Thyroid gland (tissue), 4 donors: Measurements from ENCODE around the gene NOC4L. TPM values are rescaled to one million over a fixed set of nuclear protein-coding genes. Genes with fewer than 3 reads are reported as not detected.

Source experiments
- DNase-seq, 2 donors: peaks; one replicate each; pipeline ENCODE4 v3.0.0-alpha.2; 2019
- H3K27ac ChIP-seq, 3 donors: fragments of 200-600 bp; sonication (generic); 1 replicate in 2 of 3; 2 replicates in 1 of 3; pipeline ENCODE4 v1.5.1; 2016 to 2019; ENCODE audit warnings: mild to moderate bottlenecking in 1 of 3, moderate library complexity in 1 of 3
- H3K27me3 ChIP-seq: fragments of 200-600 bp; sonication (generic); one replicate; pipeline ENCODE4 v1.5.1; 2019
- H3K36me3 ChIP-seq, 2 donors: fragments of 200-600 bp; sonication (generic); one replicate each; pipeline ENCODE4 v1.5.1; 2016 to 2019
- H3K4me1 ChIP-seq, 2 donors: fragments of 200-600 bp; sonication (generic); one replicate each; pipeline ENCODE4 v1.5.1; 2017 to 2019
- H3K4me3 ChIP-seq, 3 donors: fragments of 200-600 bp; sonication (generic); replicated peaks in 1 of 3; 1 replicate in 2 of 3; 2 replicates in 1 of 3; pipeline ENCODE4 v1.5.1; 2016; ENCODE audit warnings: mild to moderate bottlenecking in 1 of 3
- H3K9me3 ChIP-seq: fragments of 200-600 bp; sonication (generic); one replicate; pipeline ENCODE4 v1.5.1; 2017
- POLR2A ChIP-seq, 2 donors: fragments of 450-650 bp; IDR thresholded peaks; one replicate each; pipeline ENCODE4 v1.6.1; 2017; ENCODE audit warnings: antibody characterized with exemption in 2 of 2, mild to moderate bottlenecking in 2 of 2, moderate library complexity in 1 of 2
- WGBS, 2 donors: methylation state at CpG; one replicate each; pipeline ENCODE4 v1.1.5; 2017; 5-methylcytosine and 5-hydroxymethylcytosine counted together
- intact Hi-C: fragments of 100-400 bp; cut with DNase I; formaldehyde crosslinking; loops from one replicate; pipeline ENCODE4 v1.15.1; 2023
- total RNA-seq, 4 donors: library from RNA; depleted of rRNA; stranded (reverse); fragments of >200 nt; gene quantifications; one replicate each; pipeline ENCODE4 v1.2.3, GENCODE V29; 2016
- TF ChIP-seq, protein P1 (sequence below), 6 experiments: fragments of 200-600 bp in 3 of 6; fragments of 450-650 bp in 3 of 6; sonication (generic) in 3 of 6; IDR thresholded peaks; one replicate each; pipeline ENCODE4 v1.5.1; 2016 to 2019; ENCODE audit warnings: antibody characterized with exemption in 6 of 6, mild to moderate bottlenecking in 2 of 6, inconsistent platforms in 1 of 6, moderate library complexity in 1 of 6

NOC4L gene
- total RNA-seq, 4 donors from 2014 or later: 9.3 to 22.4 (median 10.1) TPM

DNA sequence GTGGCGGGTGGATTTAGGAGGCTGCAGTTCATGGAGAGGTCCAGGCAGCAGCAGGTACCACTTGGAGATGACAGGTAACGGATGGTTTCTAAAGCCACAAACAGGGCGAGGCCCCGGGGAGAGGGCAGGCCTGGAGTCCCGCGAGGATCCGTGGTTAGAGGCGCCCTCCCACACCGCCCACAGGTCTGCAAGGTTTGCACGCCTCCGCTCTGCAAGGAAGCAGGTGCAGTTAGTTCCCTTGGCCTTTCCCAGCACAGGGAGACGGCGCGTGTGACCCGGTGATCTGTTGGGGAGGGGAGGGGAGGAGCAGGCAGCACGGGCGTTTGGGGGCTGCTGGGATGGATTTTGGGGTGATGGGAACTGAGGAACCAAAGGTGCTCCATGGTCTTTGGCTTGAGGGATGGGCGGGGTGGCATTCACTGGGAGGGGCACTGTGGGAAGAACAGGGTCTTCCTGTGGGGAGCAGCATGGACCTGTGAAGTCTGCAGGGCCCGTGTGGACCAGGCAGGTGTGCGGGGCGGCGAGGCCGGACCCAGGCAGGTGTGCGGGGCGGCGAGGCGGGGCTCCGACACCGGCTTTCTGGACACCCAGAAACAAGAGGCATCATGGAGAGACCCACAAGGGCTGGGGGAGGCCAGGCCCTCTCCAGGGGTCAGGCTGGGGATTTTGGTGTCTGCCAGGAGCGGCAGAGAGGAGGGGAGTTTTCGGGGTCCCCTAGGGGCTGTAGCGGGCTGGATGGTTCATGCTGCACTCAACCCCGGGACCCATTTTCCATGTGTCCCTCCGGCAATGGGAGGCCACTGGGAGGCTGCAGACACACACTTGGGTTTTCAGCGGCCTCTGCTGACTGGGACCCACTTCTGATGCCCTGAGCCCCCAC is 29.1 kb downstream of the NOC4L start:
- Histone ChIP-seq H3K4me3 (no peak overlapping the region), H3K27ac (no peak overlapping the region), H3K4me1 (no peaks in the 10 kb centered on the region), H3K36me3 (no peaks in the 10 kb centered on the region), H3K9me3 (no peaks in the 10 kb centered on the region), H3K27me3 (no peaks in the 10 kb centered on the region)
- no peak for TF ChIP-seq POLR2A (IDR thresholded peaks at IDR 0.05)
- TF ChIP-seq, protein P1, sequence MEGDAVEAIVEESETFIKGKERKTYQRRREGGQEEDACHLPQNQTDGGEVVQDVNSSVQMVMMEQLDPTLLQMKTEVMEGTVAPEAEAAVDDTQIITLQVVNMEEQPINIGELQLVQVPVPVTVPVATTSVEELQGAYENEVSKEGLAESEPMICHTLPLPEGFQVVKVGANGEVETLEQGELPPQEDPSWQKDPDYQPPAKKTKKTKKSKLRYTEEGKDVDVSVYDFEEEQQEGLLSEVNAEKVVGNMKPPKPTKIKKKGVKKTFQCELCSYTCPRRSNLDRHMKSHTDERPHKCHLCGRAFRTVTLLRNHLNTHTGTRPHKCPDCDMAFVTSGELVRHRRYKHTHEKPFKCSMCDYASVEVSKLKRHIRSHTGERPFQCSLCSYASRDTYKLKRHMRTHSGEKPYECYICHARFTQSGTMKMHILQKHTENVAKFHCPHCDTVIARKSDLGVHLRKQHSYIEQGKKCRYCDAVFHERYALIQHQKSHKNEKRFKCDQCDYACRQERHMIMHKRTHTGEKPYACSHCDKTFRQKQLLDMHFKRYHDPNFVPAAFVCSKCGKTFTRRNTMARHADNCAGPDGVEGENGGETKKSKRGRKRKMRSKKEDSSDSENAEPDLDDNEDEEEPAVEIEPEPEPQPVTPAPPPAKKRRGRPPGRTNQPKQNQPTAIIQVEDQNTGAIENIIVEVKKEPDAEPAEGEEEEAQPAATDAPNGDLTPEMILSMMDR (IDR thresholded peaks at IDR 0.05): no peak
- DNase-seq: no peak
- 75 to 80% methylated on average over 31 to 35 of the region's 35 CpGs for WGBS, 2 donors
- intact Hi-C loops: no loop called here

DNA sequence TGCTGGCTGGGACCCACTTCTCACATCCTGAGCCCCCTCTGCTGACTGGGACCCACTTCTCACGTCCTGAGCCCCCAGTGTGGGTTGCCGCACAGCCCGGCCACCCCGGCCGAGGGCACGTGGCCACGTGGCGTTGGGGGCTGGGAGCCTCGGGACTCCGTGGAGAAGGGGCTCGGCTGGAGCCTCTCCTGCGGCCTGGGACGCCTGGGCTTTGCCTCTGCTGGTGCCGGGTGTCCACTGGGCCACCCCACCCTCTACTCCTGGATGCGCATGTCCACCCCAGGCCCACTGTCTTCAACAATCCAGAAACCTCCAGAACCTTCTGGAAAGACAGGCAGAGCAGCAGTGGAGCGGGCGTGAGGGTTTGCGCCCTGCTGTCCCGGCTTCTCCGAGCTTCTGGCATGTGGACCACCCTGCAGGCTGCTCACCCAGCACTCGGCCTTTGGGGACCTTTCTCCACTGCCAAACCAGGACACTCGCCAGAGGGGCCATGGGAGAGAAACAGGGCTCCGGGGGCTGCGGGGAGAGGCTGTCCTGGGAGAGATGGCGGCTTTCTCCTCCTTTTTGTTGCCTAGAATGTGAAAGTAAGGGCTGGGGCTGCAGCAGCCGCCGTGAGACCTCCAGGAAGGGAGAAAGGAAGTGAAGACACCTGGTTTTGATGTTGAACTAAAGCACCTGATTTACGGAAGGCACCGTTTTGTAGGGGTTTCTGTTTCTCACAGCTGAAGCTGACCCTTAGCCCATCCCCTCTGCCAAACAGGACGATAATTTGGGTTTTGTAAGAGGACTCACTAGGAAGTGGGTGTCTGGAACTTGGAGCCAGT is 30.0 kb downstream of the NOC4L start:
- Histone ChIP-seq H3K27me3 (no peaks in the 10 kb centered on the region), H3K36me3 (no peaks in the 10 kb centered on the region), H3K27ac (no peak overlapping the region), H3K4me3 (no peak overlapping the region), H3K9me3 (no peaks in the 10 kb centered on the region), H3K4me1 (no peaks in the 10 kb centered on the region)
- no peak for DNase-seq
- TF ChIP-seq, protein P1 (IDR thresholded peaks at IDR 0.05): no peak
- TF ChIP-seq POLR2A (IDR thresholded peaks at IDR 0.05): no peak
- intact Hi-C loops: no loop called here
- WGBS, 2 donors: 82 to 85% methylated on average over 19 to 24 of the region's 30 CpGs

DNA sequence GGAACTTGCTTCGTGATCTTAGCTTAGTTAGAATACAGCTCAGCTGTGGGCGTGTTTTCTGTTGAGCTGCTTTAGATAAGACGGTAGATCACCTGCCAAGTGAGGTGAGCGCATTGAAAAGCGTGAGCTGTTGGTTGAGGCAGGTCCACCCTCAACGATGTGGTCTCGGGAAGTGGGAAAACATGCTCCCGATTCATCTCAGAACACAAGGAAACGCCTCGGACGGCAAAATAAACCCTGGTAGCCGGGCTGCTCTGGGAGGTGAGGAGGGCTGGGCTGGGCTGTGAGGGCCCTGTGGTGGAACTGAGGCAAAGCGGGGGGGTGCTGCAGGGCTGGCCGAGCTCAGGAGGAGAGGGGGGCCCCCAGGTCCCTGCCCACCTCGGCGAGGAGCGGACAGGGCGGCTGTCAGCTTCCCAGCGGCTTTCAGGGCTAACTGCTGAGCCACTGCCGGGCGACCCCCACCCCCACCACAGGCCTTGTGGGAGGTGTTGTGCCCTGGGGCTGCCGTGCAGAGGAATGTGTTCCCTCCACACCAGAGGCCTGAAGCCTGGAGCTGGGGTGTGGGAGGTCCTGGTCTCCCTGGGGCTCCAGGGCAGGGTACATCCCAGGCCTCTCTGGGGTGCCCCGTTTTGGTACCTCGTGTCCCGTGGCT is 30.7 kb downstream of the NOC4L start:
- no peak for DNase-seq
- H3K27me3 ChIP-seq: no peaks in the 10 kb centered on the region
- H3K27ac ChIP-seq: no peak overlapping the region
- TF ChIP-seq, protein P1 (IDR thresholded peaks at IDR 0.05): no peak
- TF ChIP-seq POLR2A (IDR thresholded peaks at IDR 0.05): no peak
- intact Hi-C loops: no loop called here
- no peak overlapping the region for H3K4me3 ChIP-seq
- H3K9me3 ChIP-seq: no peaks in the 10 kb centered on the region
- H3K4me1 ChIP-seq: no peaks in the 10 kb centered on the region
- WGBS, 2 donors: 50 to 60% methylated on average over 17 to 25 of the region's 25 CpGs
- H3K36me3 ChIP-seq: no peaks in the 10 kb centered on the region

DNA sequence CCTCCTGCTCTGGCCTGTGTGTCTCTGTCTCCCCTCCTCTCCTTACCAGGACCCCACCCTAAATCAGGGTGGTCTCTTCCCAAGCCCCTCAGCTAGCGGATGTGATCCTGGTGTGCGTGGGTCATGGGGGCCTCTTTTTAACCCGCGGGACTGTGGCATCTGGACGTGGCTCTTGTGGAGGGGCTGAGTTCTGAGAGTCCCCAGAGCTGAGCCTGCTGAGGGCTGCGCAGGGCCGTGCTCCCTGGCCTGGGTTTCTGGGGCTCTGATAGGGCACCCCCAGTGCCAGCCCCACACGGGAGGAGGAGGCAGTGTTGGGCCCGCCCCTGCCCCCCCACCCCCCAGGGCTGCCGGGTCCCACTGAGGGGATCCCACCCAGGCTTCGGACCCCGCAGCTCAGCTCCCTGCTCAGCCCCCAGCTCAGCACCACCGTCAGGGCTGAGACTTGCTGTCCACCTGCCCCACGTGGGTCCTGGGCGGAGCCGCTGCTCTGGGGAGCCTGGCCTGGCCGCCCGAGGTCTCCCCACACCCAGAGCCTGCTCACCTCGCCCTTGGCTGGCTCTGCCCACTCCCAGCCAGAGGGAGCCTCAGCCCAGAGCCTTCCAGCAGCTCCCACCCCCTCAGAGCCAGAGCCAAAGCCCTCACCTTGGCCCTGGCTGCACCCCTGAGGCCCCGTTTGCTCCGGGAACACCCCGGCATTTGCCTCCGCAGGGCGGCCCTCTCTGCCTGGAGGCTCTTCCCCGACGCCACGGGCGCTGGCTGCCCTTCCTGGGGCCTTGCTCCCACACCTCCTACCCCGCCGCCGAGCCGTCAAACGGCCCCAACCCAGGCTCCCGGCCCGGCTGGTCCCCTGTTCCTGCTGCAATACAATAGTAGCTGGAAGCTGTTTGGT is 31.5 kb downstream of the NOC4L start:
- no peaks in the 10 kb centered on the region for H3K9me3 ChIP-seq
- no peak for DNase-seq
- no peak for TF ChIP-seq POLR2A (IDR thresholded peaks at IDR 0.05)
- TF ChIP-seq, protein P1 (IDR thresholded peaks at IDR 0.05): no peak
- H3K4me1 ChIP-seq: no peaks in the 10 kb centered on the region
- intact Hi-C loops: no loop called here
- no peaks in the 10 kb centered on the region for H3K36me3 ChIP-seq
- H3K27me3 ChIP-seq: no peaks in the 10 kb centered on the region
- no peak overlapping the region for H3K27ac ChIP-seq
- 76 to 85% methylated on average over 15 to 21 of the region's 35 CpGs for WGBS, 2 donors
- no peak overlapping the region for H3K4me3 ChIP-seq
